GM12878 (cell line): ENCODE data around the gene BHLHA15. TPM values are rescaled to one million over a fixed set of nuclear protein-coding genes. Genes with fewer than 3 reads are reported as not detected.

Source experiments
- ATAC-seq: fragments of 200-7000 bp; cut with Tn5 transposase; 3 replicates; pipeline ENCODE4 v1.9.1; 2020; ENCODE audit warnings: mild to moderate bottlenecking, moderate library complexity
- BruUV-seq: library from RNA; stranded (reverse); fragments of 400-500 nt; replicated peaks from 2 replicates; lab custom pipeline; 2021; lab: Mats Ljungman, UMichigan
- CTCF ChIA-PET: fragments of 300-600 bp; sonication (Branson Sonifier 250); formaldehyde crosslinking; extraction: SDS; loops from one replicate; lab custom pipeline; 2021; ENCODE audit warnings: inconsistent platforms; lab: Yijun Ruan, JAX
- POLR2A ChIA-PET: fragments of 350-600 bp; formaldehyde crosslinking; extraction: SDS; loops from one replicate; lab custom pipeline; 2021; ENCODE audit warnings: inconsistent platforms; lab: Charles Lee
- RAD21 ChIA-PET: fragments of 300-600 bp; sonication (Branson Sonifier 250); formaldehyde crosslinking; loops from one replicate; lab custom pipeline; 2023; ENCODE audit warnings: antibody characterized with exemption; ENCODE audit not compliant: unreplicated experiment; lab: Charles Lee
- SMC1A ChIA-PET: fragments of 300-600 bp; sonication (Branson Sonifier 250); formaldehyde crosslinking; loops from one replicate; lab custom pipeline; 2023; ENCODE audit not compliant: unreplicated experiment, uncharacterized antibody; lab: Charles Lee
- DNase-seq: peaks from one replicate; pipeline ENCODE4 v3.0.0-alpha.2; 2011; ENCODE audit warnings: low read depth, low spot score
- FAIRE-seq: peaks from 3 replicates; lab custom pipeline; 2011; peaks lifted over from hg19 to GRCh38; lab: Jason Lieb, UNC
- H2AFZ ChIP-seq: 2 replicates; pipeline ENCODE4 v1.6.0; 2011; ENCODE audit warnings: low read depth, low read length, control low read depth; ENCODE audit not compliant: control insufficient read depth
- H3K27ac ChIP-seq: 2 replicates; pipeline ENCODE4 v1.5.1; 2011; ENCODE audit warnings: control low read depth; ENCODE audit not compliant: control insufficient read depth, insufficient read depth
- H3K27me3 ChIP-seq, 2 experiments: replicated peaks in 1 of 2; 2 replicates each; pipeline versions ENCODE4 v1.6.0 to v1.6.1; 2011; ENCODE audit warnings: low read length in 1 of 2; ENCODE audit not compliant: control insufficient read depth in 2 of 2, insufficient read depth in 2 of 2
- H3K36me3 ChIP-seq, 2 experiments: 2 replicates each; pipeline ENCODE4 v1.5.1; 2011; ENCODE audit warnings: low read length in 1 of 2; ENCODE audit not compliant: control insufficient read depth in 2 of 2, insufficient read depth in 2 of 2
- H3K4me1 ChIP-seq: 2 replicates; pipeline ENCODE4 v1.6.1; 2011; ENCODE audit warnings: mild to moderate bottlenecking, low read length, moderate library complexity, mixed read lengths; ENCODE audit not compliant: control insufficient read depth, insufficient read depth
- H3K4me2 ChIP-seq: 2 replicates; pipeline ENCODE4 v1.6.0; 2011; ENCODE audit warnings: control low read depth; ENCODE audit not compliant: control insufficient read depth, insufficient read depth
- H3K4me3 ChIP-seq: fragments of 200-600 bp; sonication (generic); 2 replicates; pipeline ENCODE4 v1.5.1; 2016
- H3K79me2 ChIP-seq: 2 replicates; pipeline ENCODE4 v1.6.0; 2011; ENCODE audit warnings: low read length; ENCODE audit not compliant: control insufficient read depth, insufficient read depth
- H3K9ac ChIP-seq: 2 replicates; pipeline ENCODE4 v1.8.0; 2011; ENCODE audit warnings: low read length, control low read depth, mixed read lengths; ENCODE audit not compliant: control insufficient read depth, insufficient read depth
- H3K9me3 ChIP-seq: replicated peaks from 3 replicates; pipeline ENCODE4 v1.5.1; 2011; ENCODE audit warnings: mild to moderate bottlenecking, low read length; ENCODE audit not compliant: control insufficient read depth, insufficient read depth
- H4K20me1 ChIP-seq: 2 replicates; pipeline ENCODE4 v1.6.0; 2011; ENCODE audit not compliant: control insufficient read depth, insufficient read depth
- CBX3 ChIP-seq: fragments of 200-600 bp; sonication (generic); IDR thresholded peaks from 2 replicates; pipeline ENCODE4 v1.6.1; 2016; ENCODE audit warnings: low read depth, borderline replicate concordance
- GATAD2B ChIP-seq: fragments of 450-650 bp; conservative IDR thresholded peaks from 2 replicates; pipeline ENCODE4 v1.6.1; 2017; ENCODE audit warnings: low read depth, mild to moderate bottlenecking, moderate library complexity
- HDAC6 ChIP-seq: fragments of 200-600 bp; sonication (generic); IDR thresholded peaks from one replicate; pipeline ENCODE4 v1.8.0; 2017; ENCODE audit warnings: antibody characterized with exemption; ENCODE audit not compliant: unreplicated experiment
- MXI1 ChIP-seq: fragments of 150-350 bp; IDR thresholded peaks from 2 replicates; pipeline ENCODE4 v1.6.1; 2011; ENCODE audit warnings: low read depth, mild to moderate bottlenecking, inconsistent platforms, low read length, improper control_type of control experiment
- NBN ChIP-seq: fragments of 450-650 bp; IDR thresholded peaks from 2 replicates; pipeline ENCODE4 v1.6.1; 2016
- RUNX3 ChIP-seq: IDR thresholded peaks from 2 replicates; pipeline ENCODE4 v1.6.1; 2012; ENCODE audit warnings: low read length, inconsistent platforms
- SRF ChIP-seq, 2 experiments: IDR thresholded peaks; 2 replicates each; pipeline ENCODE4 v1.6.1; 2011; ENCODE audit warnings: low read depth in 2 of 2, low read length in 2 of 2, mild to moderate bottlenecking in 1 of 2, moderate library complexity in 1 of 2
- WGBS: methylation state at CpG from one replicate; pipeline ENCODE4 v1.1.6; 2016; ENCODE audit warnings: low lambda C conversion rate; ENCODE audit not compliant: insufficient replicate concordance, insufficient coverage; ENCODE audit errors: missing lambda C conversion rate; 5-methylcytosine and 5-hydroxymethylcytosine counted together
- in situ Hi-C: fragments of 300-500 bp; cut with MboI; formaldehyde crosslinking; loops from 9 replicates; pipeline ENCODE4 v1.14.3; 2018; ENCODE audit warnings: mixed read lengths
- intact Hi-C: fragments of 100-400 bp; cut with micrococcal nuclease; formaldehyde crosslinking; loops from one replicate; pipeline ENCODE4 v1.14.2; 2022; ENCODE audit not compliant: unreplicated experiment
- polyA plus RNA-seq, 11 experiments: library from polyadenylated mRNA; depleted of rRNA in 4 of 11; unstranded in 6 of 11; stranded (reverse) in 5 of 11; fragments of >200 nt; fragmentation: Nextera tagmentation in 4 of 11; fragmentation: Illumina TruSeq in 1 of 11; extraction: Ambion mirVana in 4 of 11; extraction: Trizol in 1 of 11; gene quantifications; 1 replicate in 1 of 11; 2 replicates in 10 of 11; pipeline versions ENCODE4 v1.2.1 to v1.2.3, GENCODE V29; 2011 to 2016; ENCODE audit warnings: inconsistent platforms in 2 of 11, missing spikeins in 2 of 11, low read depth in 1 of 11
- total RNA-seq, 4 experiments: library from RNA; depleted of rRNA in 3 of 4; stranded (reverse); fragments of >200 nt in 3 of 4; fragmentation: Illumina TruSeq in 1 of 4; extraction: Trizol in 1 of 4; gene quantifications; 2 replicates each; pipeline versions ENCODE4 v1.2.1 to v1.2.3, GENCODE V29; 2013 to 2021
- TF ChIP-seq, protein P1 (sequence below): fragments of 450-650 bp; formaldehyde crosslinking; IDR thresholded peaks from 2 replicates; pipeline ENCODE4 v1.5.0; 2022; ENCODE audit warnings: mild to moderate bottlenecking, missing genetic modification characterization

Gene BHLHA15
- total and polyA plus RNA-seq, 10 of the 15 experiments (the other 5 are each of a cell fraction or from before 2014, with no cell fraction given) = 0.54 to 4.2 (median 2.5) TPM; not detected in 4

DNA sequence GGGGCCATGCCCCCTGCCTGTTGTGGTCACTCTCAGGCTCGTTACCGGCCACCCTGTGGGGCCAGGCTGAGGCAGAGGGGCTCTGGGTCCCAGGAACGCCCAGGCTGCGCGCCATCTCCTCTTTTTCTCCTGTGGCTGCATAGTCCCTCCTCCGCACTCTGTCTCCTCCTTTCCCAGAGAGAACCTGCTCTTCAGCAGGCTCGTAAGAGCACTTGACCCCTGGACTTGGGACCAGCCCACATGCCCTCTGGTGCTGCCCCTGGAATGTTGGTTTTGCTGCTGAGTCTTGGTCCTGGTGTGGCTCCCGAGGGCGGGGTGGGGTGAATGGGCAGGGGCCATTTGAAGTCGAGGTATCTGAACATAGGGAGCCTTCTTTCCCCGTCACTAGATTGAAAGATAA is 6.6 kb upstream of the BHLHA15 start:
- peaks cover 5 to 13% of the 10 kb centered on the region in 2 experiments; a peak in 3 of 4 replicates for H3K36me3 ChIP-seq
- RAD21 ChIA-PET = no interaction called here
- no peak overlapping the region for H3K27ac ChIP-seq
- DNase-seq (no peak), FAIRE-seq (no peak), ATAC-seq (no peak)
- H3K79me2 ChIP-seq = no peaks in the 10 kb centered on the region
- no peak overlapping the region for H3K4me2 ChIP-seq
- H3K9ac ChIP-seq = no peak overlapping the region
- no peak overlapping the region for H3K4me3 ChIP-seq
- no TSS peak for BruUV-seq
- CTCF ChIA-PET = interaction anchor here (0.8 to 1.1 kb wide), 2 partner anchors 27 to 183 kb away, joined by 3 read pairs; no protein-coding TSS in a partner anchor
- H3K4me1 ChIP-seq = peaks cover 41% of the 10 kb centered on the region
- in situ Hi-C loops (no loop called here), intact Hi-C loops (loop anchor here (5.0 kb wide), 1 partner anchor 593 kb away; no protein-coding TSS in a partner anchor)
- no peaks in the 10 kb centered on the region for H4K20me1 ChIP-seq
- POLR2A ChIA-PET = no interaction called here
- H3K27me3 ChIP-seq = no peaks in the 10 kb centered on the region
- TF ChIP-seq NBN = no peak
- WGBS = 97% methylated on average over 11 of the region's 11 CpGs
- SMC1A ChIA-PET = interaction anchor here (0.9 to 2.8 kb wide), 2 partner anchors 9 to 73 kb away, joined by 3 to 28 read pairs; no protein-coding TSS in a partner anchor
- H2AFZ ChIP-seq = no peak overlapping the region
- H3K9me3 ChIP-seq = no peaks in the 10 kb centered on the region

DNA sequence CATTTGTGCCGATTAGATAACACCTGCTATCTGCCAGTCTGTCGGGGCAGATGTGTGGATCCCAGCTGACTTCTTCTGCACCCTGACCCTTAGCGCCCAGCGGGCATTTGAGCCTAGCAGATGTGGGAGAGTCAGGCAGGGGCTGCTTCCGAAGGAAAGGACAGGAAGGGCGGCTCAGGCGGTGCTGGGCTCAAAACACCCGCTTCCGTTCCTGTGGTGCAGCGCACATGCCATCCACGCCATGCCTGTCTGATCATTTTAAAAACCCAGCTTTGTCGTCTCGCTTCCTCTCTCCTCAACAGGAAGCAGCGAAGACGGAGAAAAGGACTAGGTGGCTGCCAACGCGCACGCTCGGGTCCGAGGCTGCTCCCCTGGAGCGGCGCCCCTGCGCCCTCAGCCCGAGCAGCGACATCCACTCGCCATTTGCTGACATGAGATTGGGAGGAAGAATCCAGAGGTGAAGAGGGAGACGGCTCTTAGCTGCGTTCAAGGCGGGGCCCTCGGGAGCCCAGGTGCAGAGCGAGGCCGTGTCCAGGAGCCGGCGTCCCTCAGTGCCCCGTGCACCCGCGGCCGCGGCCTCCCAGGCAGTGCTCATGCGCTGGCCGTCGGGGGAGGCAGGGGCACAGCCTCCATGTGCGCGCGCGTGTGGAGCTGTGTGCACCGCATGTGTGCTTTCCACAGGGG is 5.9 kb upstream of the BHLHA15 start:
- no TSS peak for BruUV-seq
- Histone ChIP-seq H3K4me3 (no peak overlapping the region), H4K20me1 (no peaks in the 10 kb centered on the region), H3K27ac (no peak overlapping the region), H3K4me2 (no peak overlapping the region), H3K4me1 (peaks cover 35% of the 10 kb centered on the region), H3K36me3 (peaks cover 5 to 13% of the 10 kb centered on the region in 2 experiments; a peak in 3 of 4 replicates), H3K27me3 (no peaks in the 10 kb centered on the region), H2AFZ (no peak overlapping the region), H3K79me2 (no peaks in the 10 kb centered on the region), H3K9me3 (no peaks in the 10 kb centered on the region), H3K9ac (no peak overlapping the region)
- intact Hi-C loops = no loop called here
- in situ Hi-C loops = no loop called here
- ChIA-PET POLR2A (no interaction called here), RAD21 (no interaction called here), SMC1A (no interaction called here), CTCF (interaction anchor here (0.8 kb wide), 1 partner anchor 184 kb away, joined by 3 read pairs; no protein-coding TSS in a partner anchor)
- DNase-seq (no peak), ATAC-seq (no peak), FAIRE-seq (no peak)
- 98% methylated on average over 31 of the region's 47 CpGs for WGBS
- no peak for TF ChIP-seq RUNX3
- TF ChIP-seq, protein P1, sequence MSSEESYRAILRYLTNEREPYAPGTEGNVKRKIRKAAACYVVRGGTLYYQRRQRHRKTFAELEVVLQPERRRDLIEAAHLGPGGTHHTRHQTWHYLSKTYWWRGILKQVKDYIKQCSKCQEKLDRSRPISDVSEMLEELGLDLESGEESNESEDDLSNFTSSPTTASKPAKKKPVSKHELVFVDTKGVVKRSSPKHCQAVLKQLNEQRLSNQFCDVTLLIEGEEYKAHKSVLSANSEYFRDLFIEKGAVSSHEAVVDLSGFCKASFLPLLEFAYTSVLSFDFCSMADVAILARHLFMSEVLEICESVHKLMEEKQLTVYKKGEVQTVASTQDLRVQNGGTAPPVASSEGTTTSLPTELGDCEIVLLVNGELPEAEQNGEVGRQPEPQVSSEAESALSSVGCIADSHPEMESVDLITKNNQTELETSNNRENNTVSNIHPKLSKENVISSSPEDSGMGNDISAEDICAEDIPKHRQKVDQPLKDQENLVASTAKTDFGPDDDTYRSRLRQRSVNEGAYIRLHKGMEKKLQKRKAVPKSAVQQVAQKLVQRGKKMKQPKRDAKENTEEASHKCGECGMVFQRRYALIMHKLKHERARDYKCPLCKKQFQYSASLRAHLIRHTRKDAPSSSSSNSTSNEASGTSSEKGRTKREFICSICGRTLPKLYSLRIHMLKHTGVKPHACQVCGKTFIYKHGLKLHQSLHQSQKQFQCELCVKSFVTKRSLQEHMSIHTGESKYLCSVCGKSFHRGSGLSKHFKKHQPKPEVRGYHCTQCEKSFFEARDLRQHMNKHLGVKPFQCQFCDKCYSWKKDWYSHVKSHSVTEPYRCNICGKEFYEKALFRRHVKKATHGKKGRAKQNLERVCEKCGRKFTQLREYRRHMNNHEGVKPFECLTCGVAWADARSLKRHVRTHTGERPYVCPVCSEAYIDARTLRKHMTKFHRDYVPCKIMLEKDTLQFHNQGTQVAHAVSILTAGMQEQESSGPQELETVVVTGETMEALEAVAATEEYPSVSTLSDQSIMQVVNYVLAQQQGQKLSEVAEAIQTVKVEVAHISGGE (CRISPR knock-in tag) = no peak
- TF ChIP-seq HDAC6 = no peak
- no peak for TF ChIP-seq SRF (IDR thresholded peaks at IDR 0.05; ENCODE audit: low read depth in 2 of 2, low read length in 2 of 2)
- no peak for TF ChIP-seq MXI1
- no peak for TF ChIP-seq GATAD2B
- TF ChIP-seq CBX3 = no peak
- TF ChIP-seq, all 136 proteins: peak for 0
